NT2/D1 (cell line): ENCODE measurements around the gene TSPAN8.

Experiments
- YY1 ChIP-seq: IDR thresholded peaks from 2 replicates; pipeline ENCODE4 v1.6.1; 2011; ENCODE audit not compliant: insufficient read length, insufficient read depth
- ZNF274 ChIP-seq: IDR thresholded peaks from 2 replicates; pipeline ENCODE4 v1.6.1; 2011; ENCODE audit warnings: mild to moderate bottlenecking, low read depth, low read length

DNA sequence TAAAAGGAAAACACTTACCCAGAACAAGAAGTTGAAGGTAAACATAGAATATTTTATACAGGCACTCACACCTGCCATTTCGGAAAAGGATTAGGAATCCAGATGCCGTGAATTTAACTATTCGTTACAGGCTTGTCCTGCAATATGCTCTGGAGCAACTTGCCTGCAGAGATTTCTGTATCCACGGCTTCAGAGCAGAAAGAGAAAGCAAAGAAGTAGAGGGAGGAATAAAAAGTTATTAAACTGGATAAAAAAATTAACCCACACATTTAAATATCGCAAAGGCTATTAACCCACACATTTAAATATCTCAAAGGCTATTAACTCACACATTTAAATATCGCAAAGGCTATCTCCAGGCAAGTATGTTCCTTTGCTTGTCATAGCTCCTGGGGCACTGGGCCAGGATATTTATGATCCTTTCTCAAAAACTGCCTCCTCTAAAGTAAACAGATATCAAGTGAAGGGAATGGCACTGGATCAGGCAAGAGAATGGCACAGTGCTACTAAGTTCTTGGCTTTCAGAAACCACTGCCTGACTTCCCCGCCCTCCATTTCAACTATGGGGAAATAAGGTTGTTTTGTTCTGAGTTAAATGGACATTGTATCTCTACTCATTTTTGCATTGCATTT lies at the start of gene TSPAN8:
- TF ChIP-seq YY1 = no peak
- no peak for TF ChIP-seq ZNF274
